GM12873 (cell line): Measurements from ENCODE around the gene RYR3.

Source experiments
- CTCF ChIP-seq: IDR thresholded peaks from 2 replicates; pipeline ENCODE4 v1.5.1; 2012; ENCODE audit warnings: low read depth, mild to moderate bottlenecking, moderate library complexity, low read length, control low read depth; ENCODE audit not compliant: insufficient read depth; ENCODE audit errors: missing control alignments

Gene RYR3

GRCh38 chr15:33454996-33455395 is 144.2 kb downstream of the RYR3 start:
- TF ChIP-seq CTCF: no peak

DNA sequence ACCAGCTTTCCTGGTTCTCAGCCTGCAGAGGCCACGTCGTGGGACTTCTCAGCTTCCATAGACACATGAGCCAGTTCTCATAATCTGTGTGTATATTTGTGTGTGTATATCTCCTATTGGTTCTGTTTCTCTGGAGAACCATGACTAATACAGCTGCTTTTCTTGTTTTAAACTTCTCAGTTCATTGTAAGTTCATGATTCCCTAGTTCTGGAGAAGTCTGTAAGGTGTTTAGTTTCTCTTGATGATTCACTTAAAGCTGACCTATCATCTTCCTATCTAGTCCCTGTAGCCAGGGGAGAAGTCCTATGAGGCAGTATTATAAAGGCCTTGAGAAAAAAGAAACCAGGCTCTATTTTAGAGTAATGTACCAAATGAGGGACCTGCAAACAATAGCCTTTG is 147.7 kb downstream of the RYR3 start:
- TF ChIP-seq CTCF: no peak

GRCh38 chr15:33460166-33460805 is 149.5 kb downstream of the RYR3 start:
- TF ChIP-seq CTCF: no peak

DNA sequence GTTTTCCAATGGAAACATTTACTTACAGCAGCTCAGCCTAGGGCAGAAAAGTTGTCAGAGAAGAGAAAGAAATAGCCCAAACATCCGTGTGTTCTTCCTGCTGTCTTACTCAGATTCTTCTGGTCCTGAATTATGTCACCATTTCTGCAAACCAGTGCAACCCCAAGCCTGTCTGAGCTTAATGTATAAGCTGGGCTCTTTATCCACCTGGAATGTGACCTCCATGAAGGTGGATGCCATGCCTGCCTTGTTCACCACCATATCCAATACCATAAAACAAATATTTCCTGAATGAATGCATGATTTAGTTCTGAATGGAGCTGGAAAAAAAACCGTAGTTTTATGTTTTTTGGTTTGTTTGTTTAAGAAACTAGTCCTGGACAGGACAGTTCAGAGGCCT is 150.9 kb downstream of the RYR3 start:
- TF ChIP-seq CTCF: no peak

DNA sequence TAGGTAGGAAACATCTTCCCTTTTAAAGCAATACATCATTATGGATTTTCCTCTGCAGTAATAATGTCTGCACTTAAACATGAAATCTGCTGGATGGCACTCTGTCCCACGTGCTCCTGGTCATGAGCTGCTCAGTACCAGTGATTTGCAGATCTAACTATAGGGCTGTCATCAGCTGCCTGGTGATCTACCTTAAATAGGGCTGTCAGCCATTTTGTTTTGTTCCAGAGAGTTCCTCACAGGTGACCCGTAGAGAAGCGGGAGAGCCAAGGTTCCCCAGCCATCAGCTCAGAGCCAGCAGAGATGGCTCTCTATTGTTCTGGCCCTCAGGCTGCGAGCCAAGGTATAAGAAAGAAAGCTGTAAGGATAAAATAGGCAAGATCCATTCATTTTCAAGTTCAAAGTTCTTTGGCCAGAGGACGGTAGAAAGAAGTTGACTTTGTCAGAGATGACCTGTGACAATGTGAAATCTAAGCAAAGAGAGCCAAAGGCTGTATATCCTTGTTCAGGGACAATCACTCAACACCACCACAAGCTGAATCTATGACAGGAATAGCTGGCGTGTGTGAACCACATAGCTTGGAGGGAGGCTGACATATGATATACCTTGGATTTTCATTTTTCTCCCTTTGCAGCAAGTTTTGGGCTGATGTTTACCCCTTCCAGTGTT is 156.5 kb downstream of the RYR3 start:
- no peak for TF ChIP-seq CTCF

GRCh38 chr15:33467816-33468163 is 157.0 kb downstream of the RYR3 start:
- TF ChIP-seq CTCF: no peak

DNA sequence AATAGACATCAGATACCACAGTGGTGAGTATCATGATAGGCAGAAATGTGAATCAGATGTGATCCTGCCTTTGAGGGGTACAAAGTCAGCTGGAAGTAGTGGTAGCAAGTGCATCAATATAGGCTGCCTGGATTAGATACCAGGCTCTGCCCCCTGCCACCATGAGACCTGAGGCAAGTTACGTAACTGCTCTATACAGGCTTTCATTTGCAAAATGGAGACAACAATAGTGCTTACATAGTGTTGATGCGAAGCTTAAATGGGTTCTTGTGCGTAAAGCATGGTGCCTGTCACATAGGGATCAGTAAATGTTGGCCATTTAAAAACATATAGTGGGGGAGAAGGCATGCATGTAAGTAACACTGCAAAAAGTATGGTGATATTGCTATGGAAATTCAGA is 158.0 kb downstream of the RYR3 start:
- no peak for TF ChIP-seq CTCF

DNA sequence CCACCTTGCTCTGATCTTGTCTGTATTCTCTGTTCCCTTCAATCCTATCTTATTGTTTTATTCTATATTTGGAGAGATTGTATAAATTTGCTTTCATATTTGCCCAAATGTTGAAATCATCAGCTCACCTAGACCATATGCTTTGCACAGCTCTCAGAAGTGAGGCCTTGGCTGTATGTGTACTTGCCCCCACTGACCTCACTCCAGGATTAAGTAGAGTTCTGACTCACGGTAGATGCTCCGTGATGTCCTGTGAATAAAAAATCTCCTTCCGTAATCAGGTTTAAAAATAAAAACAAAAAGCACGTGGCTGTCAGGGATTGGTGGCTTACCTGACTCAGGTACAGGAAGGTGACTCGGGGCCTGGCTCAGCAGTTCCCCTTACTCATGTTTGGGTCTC is 162.2 kb downstream of the RYR3 start:
- TF ChIP-seq CTCF: no peak
